Glutamatergic neuron (in vitro differentiated cells): ENCODE measurements around the gene DIPK1B. TPM values are rescaled to one million over a fixed set of nuclear protein-coding genes. Genes with fewer than 3 reads are reported as not detected.

ENCODE experiments used
- DNase-seq: peaks from one replicate; pipeline ENCODE4 v3.0.0; 2022
- H3K27ac Mint-ChIP-seq: one replicate; pipeline ENCODE4 v1.8.0; 2020; ENCODE audit warnings: mild to moderate bottlenecking, mixed read lengths, inconsistent platforms; ENCODE audit not compliant: unreplicated experiment
- H3K27me3 Mint-ChIP-seq: one replicate; pipeline ENCODE4 v1.8.0; 2020; ENCODE audit warnings: mild to moderate bottlenecking, moderate library complexity, mixed read lengths, inconsistent platforms; ENCODE audit not compliant: unreplicated experiment
- H3K36me3 Mint-ChIP-seq: one replicate; pipeline ENCODE4 v1.8.0; 2020; ENCODE audit warnings: mild to moderate bottlenecking, mixed read lengths, inconsistent platforms; ENCODE audit not compliant: unreplicated experiment
- H3K4me1 Mint-ChIP-seq: one replicate; pipeline ENCODE4 v1.8.0; 2020; ENCODE audit warnings: mild to moderate bottlenecking, low read depth, mixed read lengths, inconsistent platforms; ENCODE audit not compliant: unreplicated experiment
- H3K4me3 Mint-ChIP-seq: one replicate; pipeline ENCODE4 v1.8.0; 2020; ENCODE audit warnings: mild to moderate bottlenecking, mixed read lengths, inconsistent platforms; ENCODE audit not compliant: unreplicated experiment
- H3K9me3 Mint-ChIP-seq: one replicate; pipeline ENCODE4 v1.8.0; 2020; ENCODE audit warnings: mild to moderate bottlenecking, moderate library complexity, mixed read lengths, inconsistent platforms; ENCODE audit not compliant: unreplicated experiment
- CTCF ChIP-seq: fragments of 200-600 bp; sonication (generic); IDR thresholded peaks from one replicate; pipeline ENCODE4 v1.5.0; 2021; ENCODE audit not compliant: partially characterized antibody, unreplicated experiment
- total RNA-seq: library from RNA; stranded (reverse); fragmentation: NEBNext Ultra II Directional; extraction: Animal tissue kit (Norgen Biotek cat#: 25700); gene quantifications from one replicate; pipeline ENCODE4 v1.2.1, GENCODE V29; 2021; ENCODE audit not compliant: unreplicated experiment

Gene DIPK1B
- total RNA-seq, 1 donor from 2014 or later = 71.3 TPM

- Mint-ChIP-seq H3K27me3 (no peaks in the 10 kb centered on the region), H3K4me1 (no peaks in the 10 kb centered on the region), H3K27ac (no peak overlapping the region), H3K9me3 (peaks cover 3% of the 10 kb centered on the region), H3K36me3 (peaks cover 7% of the 10 kb centered on the region), H3K4me3 (peak overlapping the region; percentile 55)
- TF ChIP-seq CTCF = no peak
- DNase-seq = no peak
These were observed 36.6 kb downstream of the DIPK1B start for GRCh38 chr9:136748666-136749611.

GRCh38 chr9:136750526-136750925 lies 38.2 kb downstream of the DIPK1B start:
- no peak overlapping the region for H3K4me3 Mint-ChIP-seq
- DNase-seq = no peak
- H3K9me3 Mint-ChIP-seq = peaks cover 4% of the 10 kb centered on the region
- peaks cover 2% of the 10 kb centered on the region for H3K27me3 Mint-ChIP-seq
- H3K4me1 Mint-ChIP-seq = no peaks in the 10 kb centered on the region
- TF ChIP-seq CTCF = no peak
- no peak overlapping the region for H3K27ac Mint-ChIP-seq
- peaks cover 7% of the 10 kb centered on the region for H3K36me3 Mint-ChIP-seq

DNA sequence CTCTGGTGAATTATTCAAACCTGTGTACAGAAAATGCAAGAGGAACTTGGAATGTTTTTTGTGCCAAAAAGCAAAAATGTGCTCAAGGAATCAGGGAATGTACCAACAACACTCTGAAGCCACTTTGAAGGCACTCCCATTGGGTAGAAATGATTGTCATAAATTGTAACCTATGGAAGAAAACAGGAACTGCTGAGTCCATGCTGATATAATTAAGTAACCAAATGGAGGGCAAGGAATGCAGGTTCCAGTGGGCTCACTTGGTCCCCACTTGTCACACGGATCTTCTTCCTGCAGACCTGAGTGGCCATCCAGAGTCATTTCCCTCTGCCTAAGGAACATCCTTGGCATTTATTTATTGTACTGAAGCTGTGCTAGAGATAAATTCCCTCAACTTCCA lies 38.9 kb downstream of the DIPK1B start:
- Mint-ChIP-seq H3K9me3 (peaks cover 10% of the 10 kb centered on the region), H3K4me3 (no peak overlapping the region), H3K36me3 (peaks cover 7% of the 10 kb centered on the region), H3K27me3 (peaks cover 3% of the 10 kb centered on the region), H3K27ac (no peak overlapping the region), H3K4me1 (no peaks in the 10 kb centered on the region)
- no peak for TF ChIP-seq CTCF
- DNase-seq = no peak

DNA sequence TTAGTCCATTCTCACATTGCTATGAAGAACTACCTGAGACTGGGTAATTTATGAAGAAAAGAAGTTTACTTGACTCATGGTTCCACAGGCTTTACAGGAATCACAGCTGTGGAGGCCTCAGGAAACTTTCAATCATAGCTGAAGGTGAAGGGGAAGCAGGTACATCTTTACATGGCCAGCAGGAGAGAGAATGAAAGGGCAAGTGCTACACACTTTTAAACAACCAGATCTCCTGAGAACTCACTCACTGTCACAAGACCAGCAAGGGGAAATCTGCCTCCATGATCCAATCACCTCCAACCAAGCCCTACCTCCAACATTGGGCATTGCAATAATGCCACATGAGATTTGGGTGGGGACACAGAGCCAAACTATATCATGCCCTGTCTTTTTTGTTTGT lies 39.4 kb downstream of the DIPK1B start:
- no peaks in the 10 kb centered on the region for H3K4me1 Mint-ChIP-seq
- peaks cover 11% of the 10 kb centered on the region for H3K9me3 Mint-ChIP-seq
- no peak overlapping the region for H3K27ac Mint-ChIP-seq
- peaks cover 3% of the 10 kb centered on the region for H3K27me3 Mint-ChIP-seq
- H3K36me3 Mint-ChIP-seq = peaks cover 7% of the 10 kb centered on the region
- no peak overlapping the region for H3K4me3 Mint-ChIP-seq
- no peak for DNase-seq
- no peak for TF ChIP-seq CTCF

DNA sequence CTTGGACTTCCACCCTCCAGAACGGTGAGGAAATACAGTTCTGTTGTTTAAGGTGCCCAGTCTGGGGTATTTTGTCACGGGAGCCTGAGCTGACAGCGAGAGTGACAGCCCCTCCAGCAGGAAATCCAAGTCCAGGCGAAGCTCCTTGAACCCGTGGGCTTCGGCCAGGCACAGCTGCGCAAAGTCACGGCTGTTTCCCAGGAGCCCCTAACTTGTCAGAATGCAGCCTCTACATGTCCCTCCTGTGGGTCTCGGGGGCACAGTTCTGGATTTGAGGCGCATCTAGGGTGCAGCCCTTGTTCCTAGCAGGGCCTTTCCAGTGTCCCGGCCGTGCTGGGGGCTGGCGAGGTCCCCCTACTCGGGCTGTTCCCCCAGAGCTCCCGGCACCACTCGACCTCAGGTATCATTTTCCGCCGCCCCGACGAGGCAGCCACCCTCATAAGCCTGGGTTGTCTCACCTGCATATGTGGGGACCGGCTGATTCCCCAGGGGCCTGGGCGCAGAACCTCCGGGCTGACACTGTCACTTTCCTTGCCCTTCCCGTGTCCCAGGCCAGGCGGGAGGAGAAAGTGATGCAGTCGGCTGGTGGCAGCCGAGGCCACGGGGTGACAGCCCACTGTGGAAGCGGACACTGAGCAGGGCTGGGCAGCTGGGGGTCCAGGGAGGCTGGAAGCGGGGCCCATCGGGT lies 41.1 kb downstream of the DIPK1B start:
- no peak for DNase-seq
- Mint-ChIP-seq H3K4me3 (no peak overlapping the region), H3K36me3 (peaks cover 7% of the 10 kb centered on the region), H3K27me3 (peaks cover 3% of the 10 kb centered on the region), H3K27ac (no peak overlapping the region), H3K4me1 (no peaks in the 10 kb centered on the region), H3K9me3 (peaks cover 12% of the 10 kb centered on the region)
- no peak for TF ChIP-seq CTCF
